SK-N-SH treated with all-trans-retinoic acid at 6 μM for 48 hours (cell line): ENCODE results near the gene GABARAPL1.

Experiments
- ARNTL ChIP-seq: fragments of 450-650 bp; formaldehyde crosslinking; IDR thresholded peaks from 2 replicates; pipeline ENCODE4 v1.5.0; 2020; ENCODE audit warnings: low read depth, mild to moderate bottlenecking, moderate library complexity, borderline replicate concordance
- CSDC2 ChIP-seq: fragments of 250-450 bp; sonication (Bioruptor Pico); IDR thresholded peaks from 2 replicates; pipeline ENCODE4 v1.5.0; 2020; ENCODE audit warnings: mild to moderate bottlenecking, moderate library complexity
- ESRRG ChIP-seq: fragments of 250-450 bp; sonication (Bioruptor Pico); IDR thresholded peaks from 2 replicates; pipeline ENCODE4 v1.6.1; 2021; ENCODE audit warnings: mild to moderate bottlenecking
- GLIS3 ChIP-seq: fragments of 250-450 bp; sonication (Bioruptor Pico); IDR thresholded peaks from 2 replicates; pipeline ENCODE4 v1.5.0; 2020; ENCODE audit warnings: mild to moderate bottlenecking, moderate library complexity
- ISL1 ChIP-seq: fragments of 250-450 bp; sonication (Bioruptor Pico); IDR thresholded peaks from 2 replicates; pipeline ENCODE4 v2.1.2; 2022; ENCODE audit warnings: mild to moderate bottlenecking, moderate library complexity
- RARB ChIP-seq: fragments of 250-450 bp; sonication (Bioruptor Pico); IDR thresholded peaks from 2 replicates; pipeline ENCODE4 v1.8.0; 2021; ENCODE audit warnings: mild to moderate bottlenecking, moderate library complexity
- TOX ChIP-seq: fragments of 250-450 bp; sonication (Bioruptor Pico); IDR thresholded peaks from 2 replicates; pipeline ENCODE4 v1.8.0; 2021; ENCODE audit warnings: mild to moderate bottlenecking, moderate library complexity, borderline replicate concordance
- ZC3H10 ChIP-seq: fragments of 250-450 bp; sonication (Bioruptor Pico); IDR thresholded peaks from 2 replicates; pipeline ENCODE4 v1.5.1; 2021; ENCODE audit warnings: mild to moderate bottlenecking, moderate library complexity
- ZFP3 ChIP-seq: fragments of 250-450 bp; sonication (Bioruptor Pico); IDR thresholded peaks from 2 replicates; pipeline ENCODE4 v1.5.0; 2020; ENCODE audit warnings: mild to moderate bottlenecking, moderate library complexity
- ZFP30 ChIP-seq: fragments of 450-650 bp; formaldehyde crosslinking; IDR thresholded peaks from 2 replicates; pipeline ENCODE4 v1.5.0; 2022; ENCODE audit warnings: mild to moderate bottlenecking, moderate library complexity
- TF ChIP-seq, protein P1 (sequence below): fragments of 250-450 bp; sonication (Bioruptor Pico); IDR thresholded peaks from 2 replicates; pipeline ENCODE4 v1.5.1; 2020; ENCODE audit warnings: low read depth, mild to moderate bottlenecking, moderate library complexity
- TF ChIP-seq, protein P2 (sequence below): fragments of 250-450 bp; sonication (Bioruptor Pico); IDR thresholded peaks from 2 replicates; pipeline ENCODE4 v1.8.0; 2020; ENCODE audit warnings: mild to moderate bottlenecking, moderate library complexity, borderline replicate concordance
- TF ChIP-seq, protein P3 (sequence below): fragments of 250-450 bp; sonication (Bioruptor Pico); IDR thresholded peaks from 2 replicates; pipeline ENCODE4 v1.5.0; 2020; ENCODE audit warnings: mild to moderate bottlenecking, moderate library complexity
- TF ChIP-seq, protein P4 (sequence below): fragments of 250-450 bp; sonication (Bioruptor Pico); IDR thresholded peaks from 2 replicates; pipeline ENCODE4 v1.8.0; 2021; ENCODE audit warnings: low read depth, mild to moderate bottlenecking, moderate library complexity, borderline replicate concordance

DNA sequence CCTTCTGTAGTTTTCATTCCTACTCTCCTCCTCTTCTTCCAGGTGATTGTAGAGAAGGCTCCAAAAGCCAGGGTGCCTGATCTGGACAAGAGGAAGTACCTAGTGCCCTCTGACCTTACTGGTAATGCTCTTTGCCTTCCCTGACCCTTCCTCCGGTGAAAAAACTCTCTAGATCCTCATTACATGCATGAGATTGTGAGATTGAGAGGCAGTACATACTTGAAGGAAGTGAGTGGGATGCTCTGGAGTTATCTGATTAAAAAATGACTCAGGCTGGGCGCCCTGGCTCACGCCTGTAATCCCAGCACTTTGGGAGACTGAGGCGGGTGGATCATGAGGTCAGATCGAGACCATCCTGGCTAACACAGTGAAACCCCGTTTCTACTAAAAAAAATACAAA, 5.3 kb downstream of the GABARAPL1 start:
- TF ChIP-seq, protein P1, sequence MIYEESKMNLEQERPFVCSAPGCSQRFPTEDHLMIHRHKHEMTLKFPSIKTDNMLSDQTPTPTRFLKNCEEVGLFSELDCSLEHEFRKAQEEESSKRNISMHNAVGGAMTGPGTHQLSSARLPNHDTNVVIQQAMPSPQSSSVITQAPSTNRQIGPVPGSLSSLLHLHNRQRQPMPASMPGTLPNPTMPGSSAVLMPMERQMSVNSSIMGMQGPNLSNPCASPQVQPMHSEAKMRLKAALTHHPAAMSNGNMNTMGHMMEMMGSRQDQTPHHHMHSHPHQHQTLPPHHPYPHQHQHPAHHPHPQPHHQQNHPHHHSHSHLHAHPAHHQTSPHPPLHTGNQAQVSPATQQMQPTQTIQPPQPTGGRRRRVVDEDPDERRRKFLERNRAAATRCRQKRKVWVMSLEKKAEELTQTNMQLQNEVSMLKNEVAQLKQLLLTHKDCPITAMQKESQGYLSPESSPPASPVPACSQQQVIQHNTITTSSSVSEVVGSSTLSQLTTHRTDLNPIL (CRISPR knock-in tag), result no peak
- no peak for TF ChIP-seq ZC3H10 (CRISPR knock-in tag)
- no peak for TF ChIP-seq TOX
- TF ChIP-seq ZFP30 (CRISPR knock-in tag), result no peak
- TF ChIP-seq, protein P2, sequence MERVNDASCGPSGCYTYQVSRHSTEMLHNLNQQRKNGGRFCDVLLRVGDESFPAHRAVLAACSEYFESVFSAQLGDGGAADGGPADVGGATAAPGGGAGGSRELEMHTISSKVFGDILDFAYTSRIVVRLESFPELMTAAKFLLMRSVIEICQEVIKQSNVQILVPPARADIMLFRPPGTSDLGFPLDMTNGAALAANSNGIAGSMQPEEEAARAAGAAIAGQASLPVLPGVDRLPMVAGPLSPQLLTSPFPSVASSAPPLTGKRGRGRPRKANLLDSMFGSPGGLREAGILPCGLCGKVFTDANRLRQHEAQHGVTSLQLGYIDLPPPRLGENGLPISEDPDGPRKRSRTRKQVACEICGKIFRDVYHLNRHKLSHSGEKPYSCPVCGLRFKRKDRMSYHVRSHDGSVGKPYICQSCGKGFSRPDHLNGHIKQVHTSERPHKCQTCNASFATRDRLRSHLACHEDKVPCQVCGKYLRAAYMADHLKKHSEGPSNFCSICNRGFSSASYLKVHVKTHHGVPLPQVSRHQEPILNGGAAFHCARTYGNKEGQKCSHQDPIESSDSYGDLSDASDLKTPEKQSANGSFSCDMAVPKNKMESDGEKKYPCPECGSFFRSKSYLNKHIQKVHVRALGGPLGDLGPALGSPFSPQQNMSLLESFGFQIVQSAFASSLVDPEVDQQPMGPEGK (CRISPR knock-in tag), result no peak
- TF ChIP-seq GLIS3 (CRISPR knock-in tag), result no peak
- TF ChIP-seq, protein P3, sequence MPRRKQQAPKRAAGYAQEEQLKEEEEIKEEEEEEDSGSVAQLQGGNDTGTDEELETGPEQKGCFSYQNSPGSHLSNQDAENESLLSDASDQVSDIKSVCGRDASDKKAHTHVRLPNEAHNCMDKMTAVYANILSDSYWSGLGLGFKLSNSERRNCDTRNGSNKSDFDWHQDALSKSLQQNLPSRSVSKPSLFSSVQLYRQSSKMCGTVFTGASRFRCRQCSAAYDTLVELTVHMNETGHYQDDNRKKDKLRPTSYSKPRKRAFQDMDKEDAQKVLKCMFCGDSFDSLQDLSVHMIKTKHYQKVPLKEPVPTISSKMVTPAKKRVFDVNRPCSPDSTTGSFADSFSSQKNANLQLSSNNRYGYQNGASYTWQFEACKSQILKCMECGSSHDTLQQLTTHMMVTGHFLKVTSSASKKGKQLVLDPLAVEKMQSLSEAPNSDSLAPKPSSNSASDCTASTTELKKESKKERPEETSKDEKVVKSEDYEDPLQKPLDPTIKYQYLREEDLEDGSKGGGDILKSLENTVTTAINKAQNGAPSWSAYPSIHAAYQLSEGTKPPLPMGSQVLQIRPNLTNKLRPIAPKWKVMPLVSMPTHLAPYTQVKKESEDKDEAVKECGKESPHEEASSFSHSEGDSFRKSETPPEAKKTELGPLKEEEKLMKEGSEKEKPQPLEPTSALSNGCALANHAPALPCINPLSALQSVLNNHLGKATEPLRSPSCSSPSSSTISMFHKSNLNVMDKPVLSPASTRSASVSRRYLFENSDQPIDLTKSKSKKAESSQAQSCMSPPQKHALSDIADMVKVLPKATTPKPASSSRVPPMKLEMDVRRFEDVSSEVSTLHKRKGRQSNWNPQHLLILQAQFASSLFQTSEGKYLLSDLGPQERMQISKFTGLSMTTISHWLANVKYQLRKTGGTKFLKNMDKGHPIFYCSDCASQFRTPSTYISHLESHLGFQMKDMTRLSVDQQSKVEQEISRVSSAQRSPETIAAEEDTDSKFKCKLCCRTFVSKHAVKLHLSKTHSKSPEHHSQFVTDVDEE (CRISPR knock-in tag), result no peak
- TF ChIP-seq, protein P4, sequence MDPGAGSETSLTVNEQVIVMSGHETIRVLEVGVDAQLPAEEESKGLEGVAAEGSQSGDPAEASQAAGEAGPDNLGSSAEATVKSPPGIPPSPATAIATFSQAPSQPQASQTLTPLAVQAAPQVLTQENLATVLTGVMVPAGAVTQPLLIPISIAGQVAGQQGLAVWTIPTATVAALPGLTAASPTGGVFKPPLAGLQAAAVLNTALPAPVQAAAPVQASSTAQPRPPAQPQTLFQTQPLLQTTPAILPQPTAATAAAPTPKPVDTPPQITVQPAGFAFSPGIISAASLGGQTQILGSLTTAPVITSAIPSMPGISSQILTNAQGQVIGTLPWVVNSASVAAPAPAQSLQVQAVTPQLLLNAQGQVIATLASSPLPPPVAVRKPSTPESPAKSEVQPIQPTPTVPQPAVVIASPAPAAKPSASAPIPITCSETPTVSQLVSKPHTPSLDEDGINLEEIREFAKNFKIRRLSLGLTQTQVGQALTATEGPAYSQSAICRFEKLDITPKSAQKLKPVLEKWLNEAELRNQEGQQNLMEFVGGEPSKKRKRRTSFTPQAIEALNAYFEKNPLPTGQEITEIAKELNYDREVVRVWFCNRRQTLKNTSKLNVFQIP (CRISPR knock-in tag), result no peak
- TF ChIP-seq CSDC2 (CRISPR knock-in tag), result no peak
- TF ChIP-seq RARB, result no peak
- no peak for TF ChIP-seq ARNTL (CRISPR knock-in tag)
- TF ChIP-seq ESRRG (CRISPR knock-in tag), result no peak
- no peak for TF ChIP-seq ISL1 (CRISPR knock-in tag)
- no peak for TF ChIP-seq ZFP3 (CRISPR knock-in tag)
